Spleen (tissue), 11 donors: Measurements from ENCODE around the gene KIF1A. TPM values are rescaled to one million over a fixed set of nuclear protein-coding genes. Genes with fewer than 3 reads are reported as not detected.

Source experiments
- DNase-seq: peaks from one replicate; pipeline ENCODE4 v3.0.0-alpha.2; 2020
- H3K27ac ChIP-seq, 8 donors: fragments of 200-600 bp; sonication (generic) in 7 of 8; 1 replicate in 4 of 8; 2 replicates in 4 of 8; pipeline versions ENCODE4 v1.5.0 to v1.8.0; 2016 to 2021; ENCODE audit warnings: inconsistent platforms in 4 of 8, mild to moderate bottlenecking in 4 of 8, moderate library complexity in 1 of 8
- H3K27me3 ChIP-seq, 7 donors: fragments of 200-600 bp; sonication (generic) in 6 of 7; replicated peaks in 1 of 7; 1 replicate in 4 of 7; 2 replicates in 3 of 7; pipeline versions ENCODE4 v1.5.0 to v1.8.0; 2016 to 2021; ENCODE audit warnings: inconsistent platforms in 3 of 7, mild to moderate bottlenecking in 1 of 7
- H3K36me3 ChIP-seq, 6 donors: fragments of 200-600 bp; sonication (generic) in 5 of 6; 1 replicate in 4 of 6; 2 replicates in 2 of 6; pipeline versions ENCODE4 v1.5.0 to v1.8.0; 2016 to 2021; ENCODE audit warnings: inconsistent platforms in 2 of 6
- H3K4me1 ChIP-seq, 6 donors: fragments of 200-600 bp; sonication (generic) in 5 of 6; 1 replicate in 3 of 6; 2 replicates in 3 of 6; pipeline versions ENCODE4 v1.5.0 to v1.8.0; 2016 to 2021; ENCODE audit warnings: inconsistent platforms in 3 of 6
- H3K4me3 ChIP-seq, 8 donors: fragments of 200-600 bp; sonication (generic) in 7 of 8; 1 replicate in 4 of 8; 2 replicates in 4 of 8; pipeline versions ENCODE4 v1.5.0 to v1.8.0; 2016 to 2021; ENCODE audit warnings: inconsistent platforms in 4 of 8, mild to moderate bottlenecking in 4 of 8, moderate library complexity in 2 of 8
- H3K9me3 ChIP-seq, 8 donors: fragments of 200-600 bp; sonication (generic) in 7 of 8; 1 replicate in 4 of 8; 2 replicates in 4 of 8; pipeline versions ENCODE4 v1.5.0 to v1.8.0; 2016 to 2021; ENCODE audit warnings: inconsistent platforms in 4 of 8
- CTCF ChIP-seq, 11 experiments: fragments of 200-600 bp in 7 of 11; fragments of 450-650 bp in 4 of 11; sonication (generic) in 4 of 11; IDR thresholded peaks in 8 of 11; conservative IDR thresholded peaks in 3 of 11; 1 replicate in 7 of 11; 2 replicates in 4 of 11; pipeline versions ENCODE4 v1.4.0 to v1.8.0; 2016 to 2021; ENCODE audit warnings: antibody characterized with exemption in 11 of 11, inconsistent platforms in 4 of 11, mild to moderate bottlenecking in 1 of 11
- POLR2A ChIP-seq, 3 donors: fragments of 450-650 bp; IDR thresholded peaks; one replicate each; pipeline ENCODE4 v1.5.1; 2017; ENCODE audit warnings: antibody characterized with exemption in 3 of 3, mild to moderate bottlenecking in 1 of 3
- POLR2AphosphoS5 ChIP-seq, 3 donors: sonication (generic); formaldehyde crosslinking; IDR thresholded peaks; one replicate each; pipeline ENCODE4 v1.5.1; 2017; ENCODE audit warnings: antibody characterized with exemption in 3 of 3
- WGBS, 5 donors: extraction: QIAGEN DNeasy Blood & Tissue Kit in 3 of 5; methylation state at CpG; one replicate each; pipeline versions ENCODE4 v1.1.5 to v1.1.7; 2013 to 2018; 5-methylcytosine and 5-hydroxymethylcytosine counted together
- intact Hi-C: fragments of 100-400 bp; cut with DNase I; formaldehyde crosslinking; loops from one replicate; pipeline ENCODE4 v1.15.0; 2023; ENCODE audit warnings: low total_unique reads
- polyA plus RNA-seq, 3 donors: library from polyadenylated mRNA; stranded (reverse); fragments of 200-250 nt; gene quantifications; one replicate each; pipeline ENCODE4 v1.2.1, GENCODE V29; 2013
- total RNA-seq, 7 donors: library from RNA; depleted of rRNA in 3 of 7; stranded (reverse); fragments of >200 nt in 3 of 7; fragmentation: NEBNext Ultra II Directional in 4 of 7; extraction: Animal tissue kit (Norgen Biotek cat#: 25700) in 4 of 7; gene quantifications; one replicate each; pipeline versions ENCODE4 v1.1.0 to v1.2.1, GENCODE V29; 2016 to 2021
- donor health status: healthy with polysubstance abuse.
- donor health status: DM: no; HTN: no; CAD: no; lungs with moderate emphysema.
- donor health status: DM: no; HTN: no; CAD: no.
- donor health status: Bipolar disorder and iron deficiency.
- donor health status: healthy.
- donor health status: DM: no; HTN: no; CAD: no.
- donor health status: DM: yes; HTN: yes; CAD: no.

The KIF1A gene
- total and polyA plus RNA-seq, 10 donors, result 0.02 to 2.0 (median 0.55) TPM; not detected in 1

GRCh38 chr2:240793313-240794177 lies 26.5 kb downstream of the KIF1A start:
- TF ChIP-seq POLR2A (IDR thresholded peaks at IDR 0.05), result no peak
- no peak for TF ChIP-seq POLR2AphosphoS5 (IDR thresholded peaks at IDR 0.05)
- TF ChIP-seq CTCF (IDR thresholded peaks at IDR 0.05 in 8 of 11, conservative IDR thresholded peaks at IDR 0.05 in 3 of 11), result no peak
- H3K9me3 ChIP-seq, result no peaks in the 10 kb centered on the region
- WGBS, 5 donors, result 79 to 92% (median 84%) methylated on average over 20 to 21 of the region's 21 CpGs
- no peak overlapping the region for H3K4me3 ChIP-seq
- no peaks in the 10 kb centered on the region for H3K4me1 ChIP-seq
- intact Hi-C loops, result no loop called here
- peaks cover 0 to 32% (median 0%) of the 10 kb centered on the region in 7 donors for H3K27me3 ChIP-seq
- no peak overlapping the region for H3K27ac ChIP-seq
- no peaks in the 10 kb centered on the region for H3K36me3 ChIP-seq
- peak; percentile 61 for DNase-seq

GRCh38 chr2:240792629-240793312 lies 27.2 kb downstream of the KIF1A start:
- WGBS, 5 donors, result 75 to 85% (median 79%) methylated on average over 13 to 19 of the region's 19 CpGs
- intact Hi-C loops, result no loop called here
- peak; percentile 54 for DNase-seq

GRCh38 chr2:240791821-240792628 lies 28.0 kb downstream of the KIF1A start:
- H3K4me3 ChIP-seq, result no peak overlapping the region
- H3K4me1 ChIP-seq, result no peaks in the 10 kb centered on the region
- H3K9me3 ChIP-seq, result no peaks in the 10 kb centered on the region
- H3K36me3 ChIP-seq, result no peaks in the 10 kb centered on the region
- DNase-seq, result peak; percentile 53
- intact Hi-C loops, result no loop called here
- 73 to 84% (median 74%) methylated on average over 10 to 15 of the region's 15 CpGs for WGBS, 5 donors
- TF ChIP-seq POLR2A (IDR thresholded peaks at IDR 0.05) (no peak), CTCF (IDR thresholded peaks at IDR 0.05 in 8 of 11, conservative IDR thresholded peaks at IDR 0.05 in 3 of 11) (no peak), POLR2AphosphoS5 (IDR thresholded peaks at IDR 0.05) (no peak)
- H3K27ac ChIP-seq, result no peak overlapping the region
- H3K27me3 ChIP-seq, result peaks cover 0 to 25% (median 0%) of the 10 kb centered on the region in 7 donors

More at GRCh38 chr2:240792629-240793312, 27.2 kb downstream of the KIF1A start:
- peaks cover 0 to 25% (median 0%) of the 10 kb centered on the region in 7 donors for H3K27me3 ChIP-seq
- no peaks in the 10 kb centered on the region for H3K9me3 ChIP-seq
- H3K4me3 ChIP-seq, result no peak overlapping the region
- no peak overlapping the region for H3K27ac ChIP-seq
- H3K36me3 ChIP-seq, result no peaks in the 10 kb centered on the region
- TF ChIP-seq POLR2AphosphoS5 (IDR thresholded peaks at IDR 0.05), result no peak
- H3K4me1 ChIP-seq, result no peaks in the 10 kb centered on the region

GRCh38 chr2:240791221-240791800 lies 28.7 kb downstream of the KIF1A start:
- no peaks in the 10 kb centered on the region for H3K9me3 ChIP-seq
- H3K4me3 ChIP-seq, result no peak overlapping the region
- TF ChIP-seq CTCF (IDR thresholded peaks at IDR 0.05 in 8 of 11, conservative IDR thresholded peaks at IDR 0.05 in 3 of 11) (no peak), POLR2A (IDR thresholded peaks at IDR 0.05) (no peak), POLR2AphosphoS5 (IDR thresholded peaks at IDR 0.05) (no peak)
- intact Hi-C loops, result no loop called here
- H3K36me3 ChIP-seq, result no peaks in the 10 kb centered on the region
- DNase-seq, result peak; percentile 59
- 80 to 87% (median 86%) methylated on average over 10 to 19 of the region's 19 CpGs for WGBS, 5 donors
- H3K4me1 ChIP-seq, result no peaks in the 10 kb centered on the region
- no peak overlapping the region for H3K27ac ChIP-seq
- H3K27me3 ChIP-seq, result peaks cover 0 to 26% (median under 1%) of the 10 kb centered on the region in 7 donors
